ENCODE measurements around the gene UGT1A8.

Gene UGT1A8

DNA sequence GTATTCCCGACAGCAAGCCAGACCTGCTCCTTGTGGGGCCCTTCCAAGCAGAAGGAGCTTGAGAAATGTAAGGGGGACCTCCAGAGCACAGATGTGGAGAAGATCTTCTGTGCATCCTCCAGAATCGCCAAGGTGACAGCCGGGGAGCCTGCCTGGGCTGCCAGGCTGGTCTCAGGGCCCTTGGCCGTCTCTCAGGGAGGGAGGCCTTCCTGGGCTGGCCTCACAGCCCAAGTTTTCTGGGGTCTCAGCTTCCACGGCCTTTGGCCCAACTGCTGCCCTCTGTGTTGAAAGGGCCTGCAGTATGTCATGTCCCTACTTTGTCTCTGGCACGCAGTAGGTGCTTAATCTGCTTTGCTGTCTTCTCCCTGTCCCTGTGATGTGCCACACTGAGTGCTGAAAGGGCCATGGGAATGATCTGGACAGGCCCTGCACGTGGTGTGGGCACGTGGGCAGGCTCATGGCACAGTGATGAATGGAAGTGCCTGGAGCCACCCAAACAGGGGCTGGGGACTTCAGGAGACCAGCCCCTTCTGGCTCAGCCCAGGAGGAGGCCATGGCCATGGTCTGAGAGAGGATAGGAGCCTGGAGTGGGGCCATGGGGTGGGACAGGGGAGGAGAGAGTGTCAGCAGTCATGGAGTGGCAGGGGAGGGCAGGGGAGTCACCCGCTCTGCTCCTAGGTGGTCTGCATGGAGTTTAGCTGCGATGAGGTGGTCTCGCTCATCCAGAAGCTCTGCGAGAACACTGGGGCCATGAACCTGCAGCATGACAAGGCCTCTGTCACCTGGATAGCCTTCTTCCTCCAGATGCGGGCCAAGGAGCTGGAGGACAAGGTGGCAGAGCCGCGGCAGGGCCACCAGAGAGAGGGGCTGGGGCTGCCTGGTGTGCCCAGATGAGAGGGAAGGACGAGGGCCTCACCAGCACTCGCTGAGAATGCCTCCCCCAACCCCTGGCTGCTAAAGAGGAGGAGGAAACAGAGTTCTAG lies 201.5 kb downstream of the UGT1A8 start:
- no peaks in the 10 kb centered on the region for H3K9me3 ChIP-seq

DNA sequence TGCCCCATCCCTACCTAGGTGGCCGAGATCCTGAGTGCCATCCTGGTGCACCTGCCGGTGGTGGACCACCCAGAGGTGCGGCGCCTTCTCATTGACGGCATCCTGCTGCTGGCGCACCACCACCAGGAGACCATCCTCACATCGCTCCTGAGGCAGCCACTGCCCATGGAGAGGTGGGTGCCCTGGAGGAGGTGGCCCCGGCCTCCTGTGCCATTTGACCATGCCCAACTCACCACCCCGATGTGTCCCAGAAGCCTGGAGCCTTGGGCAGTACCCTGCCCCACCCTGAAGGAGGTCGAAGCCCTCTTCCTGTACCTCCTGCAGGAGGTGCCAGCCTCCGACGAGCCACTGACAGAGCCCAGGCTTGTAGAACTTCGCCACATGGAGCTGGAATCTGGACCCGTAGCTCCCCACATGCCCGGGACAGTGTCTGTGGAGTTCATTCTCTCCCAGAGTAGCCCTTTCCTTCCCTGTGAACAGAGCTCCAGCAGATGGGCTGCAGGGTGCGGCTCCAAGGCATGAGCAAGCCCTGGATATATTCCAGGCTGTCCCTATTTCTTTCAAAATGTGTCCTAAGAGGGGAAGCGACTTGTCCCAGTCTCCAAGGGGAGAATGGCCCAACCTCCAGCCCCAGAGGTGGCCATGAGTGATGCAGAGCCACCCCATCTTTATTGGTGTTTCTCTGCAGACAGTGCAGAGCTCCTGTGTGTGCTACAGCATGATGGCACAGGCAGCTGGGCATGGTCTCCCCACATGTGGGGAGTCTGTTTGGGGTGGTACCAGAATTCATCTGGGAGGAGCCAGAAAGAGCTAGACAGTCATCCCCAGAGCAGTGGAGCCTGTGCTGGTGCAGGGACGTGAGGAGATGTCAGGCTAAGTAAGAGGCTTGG lies 202.7 kb downstream of the UGT1A8 start:
- Histone ChIP-seq H3K4me1 (ENCODE audit: control insufficient read depth in 1 of 2, insufficient read depth in 1 of 2, low read depth in 1 of 2, low read length in 1 of 2) (no peaks in the 10 kb centered on the region), H3K27ac (no peak overlapping the region), H3K4me3 (ENCODE audit: low read depth in 1 of 2, low read length in 1 of 2) (no peak overlapping the region), H3K27me3 (no peaks in the 10 kb centered on the region), H3K36me3 (no peaks in the 10 kb centered on the region), H3K9me3 (no peaks in the 10 kb centered on the region)
- TF ChIP-seq, protein P1, sequence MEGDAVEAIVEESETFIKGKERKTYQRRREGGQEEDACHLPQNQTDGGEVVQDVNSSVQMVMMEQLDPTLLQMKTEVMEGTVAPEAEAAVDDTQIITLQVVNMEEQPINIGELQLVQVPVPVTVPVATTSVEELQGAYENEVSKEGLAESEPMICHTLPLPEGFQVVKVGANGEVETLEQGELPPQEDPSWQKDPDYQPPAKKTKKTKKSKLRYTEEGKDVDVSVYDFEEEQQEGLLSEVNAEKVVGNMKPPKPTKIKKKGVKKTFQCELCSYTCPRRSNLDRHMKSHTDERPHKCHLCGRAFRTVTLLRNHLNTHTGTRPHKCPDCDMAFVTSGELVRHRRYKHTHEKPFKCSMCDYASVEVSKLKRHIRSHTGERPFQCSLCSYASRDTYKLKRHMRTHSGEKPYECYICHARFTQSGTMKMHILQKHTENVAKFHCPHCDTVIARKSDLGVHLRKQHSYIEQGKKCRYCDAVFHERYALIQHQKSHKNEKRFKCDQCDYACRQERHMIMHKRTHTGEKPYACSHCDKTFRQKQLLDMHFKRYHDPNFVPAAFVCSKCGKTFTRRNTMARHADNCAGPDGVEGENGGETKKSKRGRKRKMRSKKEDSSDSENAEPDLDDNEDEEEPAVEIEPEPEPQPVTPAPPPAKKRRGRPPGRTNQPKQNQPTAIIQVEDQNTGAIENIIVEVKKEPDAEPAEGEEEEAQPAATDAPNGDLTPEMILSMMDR (IDR thresholded peaks at IDR 0.05): no peak

More for the DNA sequence above, 201.5 kb downstream of the UGT1A8 start:
- Histone ChIP-seq H3K4me1 (ENCODE audit: control insufficient read depth in 1 of 2, insufficient read depth in 1 of 2, low read depth in 1 of 2, low read length in 1 of 2) (no peaks in the 10 kb centered on the region), H3K27me3 (peaks cover 8% of the 10 kb centered on the region), H3K4me3 (ENCODE audit: low read depth in 1 of 2, low read length in 1 of 2) (no peak overlapping the region), H3K36me3 (no peaks in the 10 kb centered on the region), H3K27ac (no peak overlapping the region)
- TF ChIP-seq, protein P1 (IDR thresholded peaks at IDR 0.05): no peak

DNA sequence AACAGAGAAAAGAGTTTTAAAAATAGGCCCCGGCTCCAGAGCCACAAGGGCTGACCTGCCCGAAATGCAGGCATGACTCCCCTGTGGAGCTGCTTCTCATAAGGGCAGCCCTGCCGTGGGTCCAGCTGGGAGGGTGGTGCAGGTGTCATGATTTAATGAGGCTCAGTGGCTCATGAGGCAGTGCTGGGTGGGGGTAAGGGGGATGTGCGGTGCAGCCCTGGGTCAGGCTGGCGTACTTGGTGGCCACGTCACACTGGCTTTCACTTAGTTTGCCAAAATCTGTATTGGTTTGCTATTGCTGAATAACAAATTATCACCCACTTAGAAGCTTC lies 203.3 kb downstream of the UGT1A8 start:
- H3K4me3 ChIP-seq (ENCODE audit: low read depth in 1 of 2, low read length in 1 of 2): no peak overlapping the region
- H3K36me3 ChIP-seq: no peaks in the 10 kb centered on the region
- no peaks in the 10 kb centered on the region for H3K4me1 ChIP-seq (ENCODE audit: control insufficient read depth in 1 of 2, insufficient read depth in 1 of 2, low read depth in 1 of 2, low read length in 1 of 2)

DNA sequence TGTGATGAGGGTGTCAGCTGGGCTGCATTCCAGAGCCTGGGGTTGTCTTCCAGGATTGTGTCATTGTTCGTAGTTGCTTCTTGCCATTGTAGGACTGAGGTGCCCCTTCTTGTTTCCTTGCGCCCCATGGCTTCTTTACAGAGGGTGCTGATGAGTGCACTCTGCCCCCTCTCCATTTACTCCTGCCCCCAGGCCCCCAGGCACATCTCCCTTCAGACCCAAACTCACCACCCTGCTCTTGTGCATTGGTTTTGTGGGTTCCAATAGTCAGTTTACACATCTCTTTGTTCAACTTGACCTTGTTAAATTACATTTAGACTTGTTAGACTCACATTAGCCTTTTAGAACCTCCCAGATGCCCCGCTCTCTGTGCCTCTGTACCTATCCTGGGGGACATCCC lies 203.8 kb downstream of the UGT1A8 start:
- Histone ChIP-seq H3K9me3 (no peaks in the 10 kb centered on the region), H3K4me3 (ENCODE audit: low read depth in 1 of 2, low read length in 1 of 2) (no peak overlapping the region), H3K36me3 (no peaks in the 10 kb centered on the region), H3K27me3 (no peaks in the 10 kb centered on the region), H3K27ac (no peak overlapping the region), H3K4me1 (ENCODE audit: control insufficient read depth in 1 of 2, insufficient read depth in 1 of 2, low read depth in 1 of 2, low read length in 1 of 2) (no peaks in the 10 kb centered on the region)
- TF ChIP-seq, protein P1 (IDR thresholded peaks at IDR 0.05): no peak

More for the DNA sequence above, 203.3 kb downstream of the UGT1A8 start:
- no peak overlapping the region for H3K27ac ChIP-seq
- no peaks in the 10 kb centered on the region for H3K27me3 ChIP-seq
- TF ChIP-seq, protein P1 (IDR thresholded peaks at IDR 0.05): no peak
- H3K9me3 ChIP-seq: no peaks in the 10 kb centered on the region

DNA sequence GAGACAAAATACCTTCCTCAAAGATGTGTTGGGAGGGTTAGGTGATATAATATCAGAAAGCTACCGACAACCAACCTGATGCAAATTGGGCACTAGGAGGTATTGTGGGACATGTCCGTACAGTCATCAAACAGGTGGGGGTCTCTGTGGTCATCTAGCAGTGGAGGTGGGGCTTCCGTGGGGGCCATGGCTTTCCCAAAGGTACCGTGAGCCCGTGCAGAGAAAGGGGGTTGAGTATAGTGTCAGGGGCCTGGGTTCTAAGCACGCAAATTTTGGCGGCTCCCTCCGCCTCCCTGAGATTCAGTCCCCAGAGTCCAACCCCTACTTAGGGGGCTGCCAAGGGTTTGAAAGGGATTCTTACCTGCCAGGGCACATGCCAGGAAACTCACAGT lies 204.3 kb downstream of the UGT1A8 start:
- Histone ChIP-seq H3K9me3 (no peaks in the 10 kb centered on the region), H3K4me1 (ENCODE audit: control insufficient read depth in 1 of 2, insufficient read depth in 1 of 2, low read depth in 1 of 2, low read length in 1 of 2) (no peaks in the 10 kb centered on the region), H3K27ac (no peak overlapping the region), H3K4me3 (ENCODE audit: low read depth in 1 of 2, low read length in 1 of 2) (no peak overlapping the region), H3K27me3 (no peaks in the 10 kb centered on the region), H3K36me3 (no peaks in the 10 kb centered on the region)
- TF ChIP-seq, protein P1 (IDR thresholded peaks at IDR 0.05): no peak

All from neutrophil (primary cell).